CD4-positive, alpha-beta memory T cell (primary cell): ENCODE data around the gene TBX3. TPM values are rescaled to one million over a fixed set of nuclear protein-coding genes. Genes with fewer than 3 reads are reported as not detected.

ENCODE experiments used
- CTCF ChIA-PET: fragments of 350-600 bp; sonication (Branson Sonifier 250); formaldehyde crosslinking; loops from one replicate; lab custom pipeline; 2021; ENCODE audit warnings: inconsistent platforms; ENCODE audit not compliant: partially characterized antibody; lab: Charles Lee
- POLR2A ChIA-PET: fragments of 350-600 bp; sonication (Branson Sonifier 250); formaldehyde crosslinking; loops from one replicate; lab custom pipeline; 2021; ENCODE audit not compliant: partially characterized antibody; lab: Charles Lee
- DNase-seq, 5 donors: peaks; one replicate each; pipeline versions ENCODE4 v3.0.0 to v3.0.0-alpha.2; 2020 to 2022; ENCODE audit warnings: mixed read lengths in 1 of 5
- H3K27ac ChIP-seq: one replicate; pipeline ENCODE4 v1.7.0; 2013; ENCODE audit warnings: low read depth, low read length
- H3K27me3 ChIP-seq: 2 replicates; pipeline ENCODE4 v1.7.0; 2013; ENCODE audit warnings: mild to moderate bottlenecking, low read length, moderate library complexity; ENCODE audit not compliant: insufficient read depth
- H3K36me3 ChIP-seq: 2 replicates; pipeline ENCODE4 v1.7.0; 2013; ENCODE audit warnings: mild to moderate bottlenecking, low read length, moderate library complexity; ENCODE audit not compliant: insufficient read depth
- H3K4me1 ChIP-seq: 2 replicates; pipeline ENCODE4 v1.7.0; 2013; ENCODE audit warnings: mild to moderate bottlenecking, low read length, moderate library complexity; ENCODE audit not compliant: insufficient read depth
- H3K4me3 ChIP-seq, 2 donors: one replicate each; pipeline ENCODE4 v1.7.0; 2013; ENCODE audit warnings: low read length in 2 of 2, mild to moderate bottlenecking in 1 of 2
- H3K9me3 ChIP-seq, 2 donors: one replicate each; pipeline ENCODE4 v1.7.0; 2013; ENCODE audit warnings: low read length in 2 of 2, control low read depth in 1 of 2; ENCODE audit not compliant: control insufficient read depth in 1 of 2
- H3K27ac Mint-ChIP-seq, 7 donors: one replicate each; pipeline ENCODE4 v1.8.0; 2020 to 2021; ENCODE audit warnings: mixed read lengths in 7 of 7, mild to moderate bottlenecking in 6 of 7, inconsistent platforms in 3 of 7, moderate library complexity in 3 of 7
- H3K27me3 Mint-ChIP-seq, 2 donors: one replicate each; pipeline ENCODE4 v1.8.0; 2020 to 2021; ENCODE audit warnings: mixed read lengths in 2 of 2
- H3K36me3 Mint-ChIP-seq, 2 donors: one replicate each; pipeline ENCODE4 v1.8.0; 2020 to 2021; ENCODE audit warnings: mixed read lengths in 2 of 2, inconsistent platforms in 1 of 2, mild to moderate bottlenecking in 1 of 2
- H3K4me1 Mint-ChIP-seq, 4 donors: one replicate each; pipeline ENCODE4 v1.8.0; 2020 to 2021; ENCODE audit warnings: mixed read lengths in 4 of 4, mild to moderate bottlenecking in 1 of 4
- H3K4me3 Mint-ChIP-seq, 8 donors: one replicate each; pipeline ENCODE4 v1.8.0; 2020 to 2021; ENCODE audit warnings: mixed read lengths in 8 of 8, mild to moderate bottlenecking in 7 of 8, moderate library complexity in 6 of 8, inconsistent platforms in 3 of 8
- H3K9me3 Mint-ChIP-seq, 8 donors: one replicate each; pipeline ENCODE4 v1.8.0; 2020 to 2021; ENCODE audit warnings: mixed read lengths in 8 of 8, mild to moderate bottlenecking in 5 of 8, inconsistent platforms in 3 of 8, moderate library complexity in 1 of 8
- intact Hi-C: fragments of 100-400 bp; cut with micrococcal nuclease; formaldehyde crosslinking; loops from one replicate; pipeline ENCODE4 v1.15.1; 2023
- polyA plus RNA-seq, 2 donors: library from polyadenylated mRNA; unstranded; fragments of 300-500 nt; fragmentation: Illumina TruSeq; gene quantifications; one replicate each; pipeline ENCODE4 v1.2.3, GENCODE V29; 2021
- total RNA-seq, 2 experiments: library from RNA; stranded (reverse); gene quantifications; one replicate each; pipeline ENCODE4 v1.2.3, GENCODE V29; 2021

TBX3 gene
- total and polyA plus RNA-seq, 4 experiments from 2014 or later = not detected

DNA sequence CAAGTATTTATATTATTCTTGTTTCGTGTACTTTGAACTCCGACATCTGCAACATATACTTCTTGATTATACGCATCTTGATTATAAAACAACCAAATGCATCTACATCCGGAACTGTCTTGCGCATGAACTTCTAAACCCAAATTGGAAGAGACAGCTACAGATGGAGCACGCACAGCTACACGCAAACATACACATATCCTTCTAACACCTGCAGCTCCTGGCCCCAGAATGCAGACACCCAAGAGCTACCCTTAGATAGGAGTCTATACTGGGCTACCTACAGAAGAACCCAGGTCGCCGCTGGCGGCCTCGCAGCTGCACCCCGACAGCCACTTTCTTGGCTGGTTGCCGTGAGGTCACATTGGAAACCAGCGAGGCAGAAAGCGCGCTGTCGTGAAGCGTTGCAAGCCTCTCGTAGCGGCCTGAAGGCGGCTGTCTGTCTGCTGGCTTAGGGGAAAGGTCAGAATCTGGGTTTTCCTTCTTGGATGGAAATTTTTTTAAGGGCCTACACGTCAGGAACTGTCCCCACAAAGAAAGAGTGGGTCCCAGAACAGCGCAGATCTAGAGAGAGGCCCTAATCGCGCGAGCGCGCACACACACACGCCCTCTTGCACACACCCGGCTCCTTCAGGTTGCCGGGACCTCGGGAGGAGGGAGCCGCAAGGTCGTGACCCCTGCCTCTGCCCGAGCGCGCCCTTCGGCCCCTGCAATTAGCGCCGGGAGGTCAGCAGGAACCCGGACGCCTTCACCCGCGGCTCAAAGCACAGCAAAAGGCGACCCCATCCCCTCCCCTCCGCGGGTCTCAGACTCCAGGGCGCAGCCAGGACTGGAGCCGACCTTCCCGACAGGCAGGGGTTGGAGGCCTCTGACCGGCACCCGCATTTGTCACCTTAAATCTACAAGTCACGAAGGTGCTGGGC is 17.0 kb downstream of the TBX3 start:
- no peak for DNase-seq
- ChIA-PET POLR2A (no interaction called here), CTCF (interaction anchor here (1.7 kb wide), 1 partner anchor 1251 kb away, joined by 6 read pairs; no protein-coding TSS in a partner anchor)
- H3K4me3 Mint-ChIP-seq = peak overlapping the region in 1 of 8 donors; percentile 26
- intact Hi-C loops = no loop called here
- H3K27ac Mint-ChIP-seq = no peak overlapping the region
- H3K4me3 ChIP-seq = no peak overlapping the region
- H3K36me3 Mint-ChIP-seq = no peaks in the 10 kb centered on the region
- no peak overlapping the region for H3K27ac ChIP-seq
- H3K9me3 ChIP-seq = no peaks in the 10 kb centered on the region
- no peaks in the 10 kb centered on the region for H3K36me3 ChIP-seq
- no peaks in the 10 kb centered on the region for H3K4me1 ChIP-seq
- peaks cover 2 to 6% (median 3%) of the 10 kb centered on the region in 4 donors for H3K4me1 Mint-ChIP-seq
- peaks cover 48 to 53% of the 10 kb centered on the region in 2 donors for H3K27me3 Mint-ChIP-seq
- peaks cover 0 to 2% (median 0%) of the 10 kb centered on the region in 8 donors for H3K9me3 Mint-ChIP-seq
- H3K27me3 ChIP-seq = peaks cover 17% of the 10 kb centered on the region

DNA sequence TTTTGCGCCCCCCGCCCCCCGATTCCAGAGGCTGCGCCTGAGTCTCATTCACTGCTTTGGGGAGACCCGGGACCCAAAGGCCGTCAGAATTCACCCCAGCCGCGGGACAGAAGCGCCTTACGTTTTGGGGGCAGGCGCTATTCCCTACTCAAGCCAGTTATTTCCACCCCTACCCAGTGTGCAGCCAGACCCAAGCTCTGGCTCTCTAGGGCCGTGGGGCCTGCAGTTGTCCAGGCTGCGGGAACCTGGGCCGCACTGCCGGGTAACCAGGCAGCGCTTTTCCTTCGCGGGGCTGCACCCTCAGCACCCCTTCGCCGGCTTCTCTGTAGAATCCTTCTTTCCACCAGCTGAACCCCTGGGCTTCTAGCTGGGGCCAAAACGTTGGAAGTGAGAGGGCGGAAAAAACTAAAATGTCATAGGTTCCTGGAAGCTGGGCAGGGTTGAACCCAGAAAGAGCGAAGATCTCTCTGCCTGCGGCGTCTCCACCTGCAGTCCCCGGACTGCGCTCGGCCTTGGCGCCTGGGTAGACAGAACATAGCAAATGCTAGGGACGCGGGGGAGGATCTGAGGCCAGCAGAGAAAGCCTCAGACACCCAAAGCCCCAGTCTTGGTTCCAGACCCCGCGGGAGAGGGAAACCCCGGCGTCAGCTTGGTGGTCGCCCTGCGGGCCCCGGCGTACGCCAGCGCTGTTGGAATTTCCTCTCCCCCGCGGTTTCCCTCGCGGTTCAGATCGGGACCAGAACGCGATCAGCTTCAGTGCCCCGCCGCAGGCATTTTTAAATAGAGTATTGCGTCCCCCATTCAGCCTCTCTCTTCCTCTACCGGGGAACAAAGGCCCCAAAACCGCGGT is 18.3 kb downstream of the TBX3 start:
- Mint-ChIP-seq H3K4me3 (no peak overlapping the region), H3K27ac (no peak overlapping the region), H3K9me3 (peaks cover 0 to 2% (median 0%) of the 10 kb centered on the region in 8 donors), H3K4me1 (peaks cover 2 to 6% (median 3%) of the 10 kb centered on the region in 4 donors), H3K27me3 (peaks cover 38 to 47% of the 10 kb centered on the region in 2 donors), H3K36me3 (no peaks in the 10 kb centered on the region)
- intact Hi-C loops = no loop called here
- CTCF ChIA-PET = interaction anchor here (1.7 kb wide), 1 partner anchor 1253 kb away, joined by 6 read pairs; no protein-coding TSS in a partner anchor
- Histone ChIP-seq H3K4me3 (no peak overlapping the region), H3K4me1 (no peaks in the 10 kb centered on the region), H3K9me3 (no peaks in the 10 kb centered on the region), H3K36me3 (no peaks in the 10 kb centered on the region), H3K27ac (no peak overlapping the region), H3K27me3 (peaks cover 17% of the 10 kb centered on the region)
- DNase-seq = no peak
- POLR2A ChIA-PET = no interaction called here

DNA sequence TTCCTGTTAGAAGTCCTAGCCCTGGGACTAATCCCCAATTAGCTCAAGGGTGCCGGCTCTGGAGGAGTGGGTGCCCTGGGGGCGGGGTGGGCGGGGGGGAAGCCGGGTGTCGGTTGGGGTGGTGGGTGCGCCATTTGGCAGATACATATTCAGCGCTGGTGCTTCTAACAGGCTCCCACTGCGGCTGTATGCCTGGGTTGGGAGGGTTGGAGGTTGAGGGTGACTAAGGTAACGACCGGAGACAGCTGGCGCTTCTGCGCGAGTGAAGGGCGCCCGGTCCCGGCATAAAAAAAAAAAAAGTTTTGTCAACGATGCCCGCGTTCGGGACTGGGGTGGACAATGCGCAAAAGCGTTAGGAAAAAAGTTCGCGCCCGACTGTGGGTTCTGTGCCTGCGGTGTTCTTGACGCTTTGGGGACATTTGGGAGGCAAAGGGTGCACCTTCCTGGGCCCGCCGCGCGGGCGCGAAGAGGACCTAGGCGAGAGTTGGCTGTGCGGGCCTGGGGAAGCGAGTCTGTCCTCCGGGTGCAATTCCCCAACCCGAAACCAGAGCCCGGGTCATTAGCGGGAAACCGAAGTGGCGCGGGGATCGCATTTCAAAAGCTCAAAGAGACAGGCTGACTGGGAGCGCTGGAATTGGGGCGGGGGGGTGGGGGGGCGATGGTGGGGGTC is 19.2 kb downstream of the TBX3 start:
- Mint-ChIP-seq H3K4me1 (peaks cover 2 to 6% (median 2%) of the 10 kb centered on the region in 4 donors), H3K27ac (no peak overlapping the region), H3K9me3 (peaks cover 0 to 2% (median 0%) of the 10 kb centered on the region in 8 donors), H3K36me3 (no peaks in the 10 kb centered on the region), H3K4me3 (no peak overlapping the region), H3K27me3 (peaks cover 29 to 41% of the 10 kb centered on the region in 2 donors)
- H3K4me1 ChIP-seq = no peaks in the 10 kb centered on the region
- no peak overlapping the region for H3K4me3 ChIP-seq
- POLR2A ChIA-PET = no interaction called here
- peaks cover 17% of the 10 kb centered on the region for H3K27me3 ChIP-seq
- H3K27ac ChIP-seq = no peak overlapping the region
- H3K36me3 ChIP-seq = no peaks in the 10 kb centered on the region
- intact Hi-C loops = loop anchor here (5.0 kb wide), 1 partner anchor 1088 kb away; no protein-coding TSS in a partner anchor
- no peak for DNase-seq
- no peaks in the 10 kb centered on the region for H3K9me3 ChIP-seq
- CTCF ChIA-PET = no interaction called here

DNA sequence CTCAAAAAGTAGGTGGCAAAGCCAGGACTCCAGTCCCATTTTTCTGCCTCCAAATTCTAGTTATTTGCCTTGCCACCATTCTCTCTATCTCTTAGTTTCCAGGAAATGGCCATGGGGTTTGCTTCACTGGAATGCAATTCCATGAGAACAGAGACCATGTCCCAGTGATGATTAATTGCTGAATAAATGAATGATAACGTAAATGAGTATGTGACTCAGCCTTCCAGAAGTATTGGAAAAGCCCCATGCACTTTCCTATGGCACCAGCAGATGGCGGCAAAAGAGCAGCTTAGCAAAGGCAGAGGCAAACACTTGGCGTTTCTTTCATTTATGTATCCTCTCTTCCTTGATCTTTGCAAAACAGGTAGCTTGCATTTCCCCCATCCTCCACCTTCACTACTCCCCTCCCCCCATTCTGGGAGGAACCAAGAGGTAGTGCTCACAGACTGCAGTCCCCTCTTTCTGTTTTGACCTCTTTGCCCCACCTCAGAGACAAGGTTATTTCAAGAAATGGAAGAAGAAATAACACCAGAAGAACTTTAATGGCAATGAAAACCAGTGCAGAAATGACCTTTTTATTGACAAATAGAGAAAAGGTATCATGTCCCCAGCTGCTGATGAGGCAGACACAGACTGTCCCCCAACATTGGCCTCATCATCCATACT is 21.3 kb downstream of the TBX3 start:
- Mint-ChIP-seq H3K9me3 (peaks cover 0 to 2% (median 0%) of the 10 kb centered on the region in 8 donors), H3K4me1 (peaks cover 0 to 6% (median 2%) of the 10 kb centered on the region in 4 donors), H3K27ac (no peak overlapping the region), H3K27me3 (peaks cover 24 to 35% of the 10 kb centered on the region in 2 donors), H3K36me3 (no peaks in the 10 kb centered on the region), H3K4me3 (no peak overlapping the region)
- POLR2A ChIA-PET = no interaction called here
- no peak overlapping the region for H3K4me3 ChIP-seq
- H3K27me3 ChIP-seq = peaks cover 11% of the 10 kb centered on the region
- CTCF ChIA-PET = interaction anchor here (0.9 to 4.5 kb wide), 6 partner anchors 10 to 1255 kb away, joined by 3 to 39 read pairs (median 4); no protein-coding TSS in a partner anchor
- peak in 4 of 5 donors; percentile 29 to 46 (median 38) for DNase-seq
- no peak overlapping the region for H3K27ac ChIP-seq
- no peaks in the 10 kb centered on the region for H3K9me3 ChIP-seq
- H3K4me1 ChIP-seq = no peaks in the 10 kb centered on the region
- no peaks in the 10 kb centered on the region for H3K36me3 ChIP-seq
- intact Hi-C loops = loop anchor here (5.0 kb wide), 1 partner anchor 1090 kb away; no protein-coding TSS in a partner anchor

DNA sequence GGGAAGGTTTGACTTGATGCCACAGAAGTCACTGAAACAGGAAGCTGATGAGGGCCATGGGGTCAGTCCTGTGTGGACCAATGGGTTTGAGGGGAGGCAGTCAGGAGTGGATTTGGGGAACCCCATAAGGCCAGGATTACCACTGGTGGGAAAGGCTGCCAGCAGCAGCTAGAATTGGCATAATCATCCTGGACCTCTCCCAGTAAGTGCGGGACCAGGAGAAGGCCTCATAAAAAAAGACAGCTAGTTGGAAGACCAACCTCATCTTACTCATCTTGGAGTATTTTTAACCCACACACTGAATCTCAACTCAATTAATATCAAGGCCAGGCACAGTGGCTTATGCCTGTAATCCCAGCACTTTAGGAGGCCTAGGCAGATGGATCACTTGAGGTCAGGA is 22.7 kb downstream of the TBX3 start:
- peaks cover 18 to 24% of the 10 kb centered on the region in 2 donors for H3K27me3 Mint-ChIP-seq
- POLR2A ChIA-PET = no interaction called here
- peaks cover 0 to 2% (median 0%) of the 10 kb centered on the region in 4 donors for H3K4me1 Mint-ChIP-seq
- Histone ChIP-seq H3K27ac (no peak overlapping the region), H3K4me1 (no peaks in the 10 kb centered on the region), H3K27me3 (peaks cover 5% of the 10 kb centered on the region), H3K4me3 (no peak overlapping the region), H3K36me3 (no peaks in the 10 kb centered on the region), H3K9me3 (no peaks in the 10 kb centered on the region)
- no peak for DNase-seq
- CTCF ChIA-PET = interaction anchor here (0.6 to 4.5 kb wide), 3 partner anchors 9 to 1257 kb away, joined by 3 to 39 read pairs (median 5); no protein-coding TSS in a partner anchor
- intact Hi-C loops = loop anchor here (5.0 kb wide), 1 partner anchor 1091 kb away; no protein-coding TSS in a partner anchor
- no peaks in the 10 kb centered on the region for H3K9me3 Mint-ChIP-seq
- no peak overlapping the region for H3K4me3 Mint-ChIP-seq
- H3K27ac Mint-ChIP-seq = no peak overlapping the region
- no peaks in the 10 kb centered on the region for H3K36me3 Mint-ChIP-seq

DNA sequence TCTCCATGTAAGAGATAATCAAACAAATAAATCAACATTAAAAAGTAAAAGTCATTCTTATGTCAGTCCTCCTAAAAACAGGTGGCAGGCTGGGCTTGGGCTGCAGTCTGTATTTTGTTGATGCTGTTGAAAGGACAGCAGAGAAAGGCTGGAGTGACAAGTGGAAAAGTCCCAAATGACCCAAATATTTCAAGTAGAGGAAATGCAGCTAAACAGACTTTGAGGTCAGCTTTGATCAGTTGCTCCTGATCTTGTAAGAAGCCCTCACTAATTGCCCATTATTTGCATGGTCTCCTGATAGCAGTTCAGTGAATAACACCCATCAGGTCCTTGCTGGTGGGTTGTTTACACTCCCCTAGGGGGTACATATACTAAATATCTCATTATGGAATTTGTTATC is 24.9 kb downstream of the TBX3 start:
- no peak for DNase-seq
- no peaks in the 10 kb centered on the region for H3K36me3 ChIP-seq
- Mint-ChIP-seq H3K27me3 (peaks cover 16 to 20% of the 10 kb centered on the region in 2 donors), H3K4me1 (peaks cover 0 to 2% (median 0%) of the 10 kb centered on the region in 4 donors), H3K27ac (no peak overlapping the region), H3K4me3 (no peak overlapping the region), H3K9me3 (no peaks in the 10 kb centered on the region), H3K36me3 (no peaks in the 10 kb centered on the region)
- no peak overlapping the region for H3K27ac ChIP-seq
- H3K9me3 ChIP-seq = no peaks in the 10 kb centered on the region
- POLR2A ChIA-PET = no interaction called here
- H3K4me3 ChIP-seq = no peak overlapping the region
- CTCF ChIA-PET = no interaction called here
- peaks cover 3% of the 10 kb centered on the region for H3K27me3 ChIP-seq
- intact Hi-C loops = no loop called here
- no peaks in the 10 kb centered on the region for H3K4me1 ChIP-seq
